B cell (primary cell): ENCODE results near the gene LTB.

Experiments
- EZH2 ChIP-seq: IDR thresholded peaks from 2 replicates; pipeline ENCODE4 v1.6.1; 2012; ENCODE audit warnings: borderline replicate concordance, low read depth, mild to moderate bottlenecking, moderate library complexity, low read length; ENCODE audit not compliant: insufficient read depth, poor library complexity, severe bottlenecking
- TF ChIP-seq, protein P1 (sequence below): fragments of 200-600 bp; IDR thresholded peaks from one replicate; pipeline ENCODE4 v1.8.0; 2022; ENCODE audit warnings: antibody characterized with exemption, mild to moderate bottlenecking

DNA sequence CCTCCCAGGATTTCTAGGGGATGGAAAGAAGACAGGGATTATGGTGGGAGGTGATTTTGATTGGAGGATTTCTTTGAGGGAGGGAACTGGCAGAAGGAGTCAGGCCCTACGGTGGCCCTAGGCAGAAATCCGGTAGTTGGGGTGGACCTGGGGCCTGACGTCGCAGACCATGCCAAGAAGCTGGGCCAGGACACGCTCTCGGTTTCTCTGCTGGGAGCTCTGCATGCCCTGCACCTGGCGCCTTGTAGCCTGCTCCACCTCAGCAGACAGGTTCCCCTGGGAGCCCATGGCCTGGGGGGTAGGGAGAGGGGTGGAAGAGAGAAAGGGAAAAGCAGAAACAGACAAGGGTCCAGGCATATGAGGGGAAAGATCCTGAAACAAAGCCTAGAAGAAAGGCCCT lies 36.9 kb downstream of the LTB start:
- TF ChIP-seq, protein P1, sequence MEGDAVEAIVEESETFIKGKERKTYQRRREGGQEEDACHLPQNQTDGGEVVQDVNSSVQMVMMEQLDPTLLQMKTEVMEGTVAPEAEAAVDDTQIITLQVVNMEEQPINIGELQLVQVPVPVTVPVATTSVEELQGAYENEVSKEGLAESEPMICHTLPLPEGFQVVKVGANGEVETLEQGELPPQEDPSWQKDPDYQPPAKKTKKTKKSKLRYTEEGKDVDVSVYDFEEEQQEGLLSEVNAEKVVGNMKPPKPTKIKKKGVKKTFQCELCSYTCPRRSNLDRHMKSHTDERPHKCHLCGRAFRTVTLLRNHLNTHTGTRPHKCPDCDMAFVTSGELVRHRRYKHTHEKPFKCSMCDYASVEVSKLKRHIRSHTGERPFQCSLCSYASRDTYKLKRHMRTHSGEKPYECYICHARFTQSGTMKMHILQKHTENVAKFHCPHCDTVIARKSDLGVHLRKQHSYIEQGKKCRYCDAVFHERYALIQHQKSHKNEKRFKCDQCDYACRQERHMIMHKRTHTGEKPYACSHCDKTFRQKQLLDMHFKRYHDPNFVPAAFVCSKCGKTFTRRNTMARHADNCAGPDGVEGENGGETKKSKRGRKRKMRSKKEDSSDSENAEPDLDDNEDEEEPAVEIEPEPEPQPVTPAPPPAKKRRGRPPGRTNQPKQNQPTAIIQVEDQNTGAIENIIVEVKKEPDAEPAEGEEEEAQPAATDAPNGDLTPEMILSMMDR = no peak
- TF ChIP-seq EZH2 = no peak
